Measurements from ENCODE around the gene PRSS23. TPM values are rescaled to one million over a fixed set of nuclear protein-coding genes. Genes with fewer than 3 reads are reported as not detected.

The PRSS23 gene
- total RNA-seq, 2 donors from 2014 or later = 2.4 to 3.3 TPM

DNA sequence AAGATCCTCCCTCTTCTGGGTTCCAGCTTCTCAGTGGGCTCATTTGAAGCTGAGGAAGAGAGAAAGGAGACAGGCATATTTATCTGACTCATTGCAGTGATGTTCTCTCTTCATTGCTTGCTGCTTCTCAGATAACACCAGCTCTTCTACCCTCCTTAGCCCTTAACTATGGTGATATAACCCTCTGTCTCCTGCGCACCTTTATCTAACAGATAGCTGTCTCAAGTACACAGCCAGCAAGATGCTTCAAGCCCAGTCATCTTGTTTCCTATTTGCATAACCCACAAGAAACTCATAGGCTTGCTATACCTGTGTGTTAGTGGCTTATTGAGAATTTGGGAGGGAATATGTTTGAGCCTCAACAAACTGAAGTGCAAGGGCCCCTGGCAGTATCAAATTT, 12.6 kb downstream of the PRSS23 start:
- no peaks in the 10 kb centered on the region for H3K9me3 ChIP-seq (ENCODE audit: control insufficient read depth, low read length)
- TF ChIP-seq, protein P1, sequence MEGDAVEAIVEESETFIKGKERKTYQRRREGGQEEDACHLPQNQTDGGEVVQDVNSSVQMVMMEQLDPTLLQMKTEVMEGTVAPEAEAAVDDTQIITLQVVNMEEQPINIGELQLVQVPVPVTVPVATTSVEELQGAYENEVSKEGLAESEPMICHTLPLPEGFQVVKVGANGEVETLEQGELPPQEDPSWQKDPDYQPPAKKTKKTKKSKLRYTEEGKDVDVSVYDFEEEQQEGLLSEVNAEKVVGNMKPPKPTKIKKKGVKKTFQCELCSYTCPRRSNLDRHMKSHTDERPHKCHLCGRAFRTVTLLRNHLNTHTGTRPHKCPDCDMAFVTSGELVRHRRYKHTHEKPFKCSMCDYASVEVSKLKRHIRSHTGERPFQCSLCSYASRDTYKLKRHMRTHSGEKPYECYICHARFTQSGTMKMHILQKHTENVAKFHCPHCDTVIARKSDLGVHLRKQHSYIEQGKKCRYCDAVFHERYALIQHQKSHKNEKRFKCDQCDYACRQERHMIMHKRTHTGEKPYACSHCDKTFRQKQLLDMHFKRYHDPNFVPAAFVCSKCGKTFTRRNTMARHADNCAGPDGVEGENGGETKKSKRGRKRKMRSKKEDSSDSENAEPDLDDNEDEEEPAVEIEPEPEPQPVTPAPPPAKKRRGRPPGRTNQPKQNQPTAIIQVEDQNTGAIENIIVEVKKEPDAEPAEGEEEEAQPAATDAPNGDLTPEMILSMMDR (conservative IDR thresholded peaks at IDR 0.05) = no peak
- peaks cover 12% of the 10 kb centered on the region for H3K4me1 ChIP-seq (ENCODE audit: control insufficient read depth, insufficient read depth, low read length)
- no peak overlapping the region for H3K27ac ChIP-seq (ENCODE audit: low read depth, low read length)
- no peaks in the 10 kb centered on the region for H3K36me3 Mint-ChIP-seq (ENCODE audit: low read depth)
- no peak for DNase-seq
- no peak overlapping the region for H3K27ac Mint-ChIP-seq
- no peaks in the 10 kb centered on the region for H3K36me3 ChIP-seq (ENCODE audit: control insufficient read depth, insufficient read depth, low read length)
- no peak overlapping the region for H3K9ac ChIP-seq (ENCODE audit: extremely low read depth, low read length, poor library complexity, severe bottlenecking)
- no peak overlapping the region for H3K4me3 ChIP-seq (ENCODE audit: low read length)
- peaks cover 70% of the 10 kb centered on the region for H3K27me3 Mint-ChIP-seq (ENCODE audit: insufficient read depth)
- peaks cover 11% of the 10 kb centered on the region for H3K27me3 ChIP-seq (ENCODE audit: control insufficient read depth, insufficient read depth, low read length, poor library complexity, severe bottlenecking)
- no peaks in the 10 kb centered on the region for H3K9me3 Mint-ChIP-seq
- WGBS, 2 experiments (ENCODE audit: insufficient coverage in 1 of 2, insufficient read length in 1 of 2) = 87 to 100% methylated on average over 1 of the region's 1 CpG
- H3K4me3 Mint-ChIP-seq = no peak overlapping the region
- peaks cover 10% of the 10 kb centered on the region for H3K4me1 Mint-ChIP-seq

DNA sequence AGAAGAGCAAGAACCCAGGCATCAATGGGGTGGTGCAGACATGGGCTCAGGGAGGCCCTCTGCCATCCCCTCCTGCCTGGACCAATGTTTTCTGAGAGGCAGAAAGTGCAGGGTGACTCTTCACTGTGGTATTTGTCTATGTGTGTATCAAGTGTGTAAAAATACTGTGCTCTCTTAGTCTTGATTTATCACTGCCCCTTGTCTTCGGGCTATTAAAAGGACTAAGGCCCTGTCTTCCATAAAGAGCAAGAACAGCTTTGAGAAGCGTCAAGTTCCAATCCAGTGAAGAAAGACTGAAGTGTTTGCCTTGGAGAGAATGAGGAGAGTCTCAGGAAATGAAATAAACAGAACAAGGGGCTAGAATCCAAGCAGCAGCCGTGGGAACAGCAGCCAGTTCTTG, 14.4 kb downstream of the PRSS23 start:
- peaks cover 56% of the 10 kb centered on the region for H3K27me3 Mint-ChIP-seq (ENCODE audit: insufficient read depth)
- H3K4me1 Mint-ChIP-seq = peaks cover 13% of the 10 kb centered on the region
- peaks cover 7% of the 10 kb centered on the region for H3K27me3 ChIP-seq (ENCODE audit: control insufficient read depth, insufficient read depth, low read length, poor library complexity, severe bottlenecking)
- no peak overlapping the region for H3K27ac Mint-ChIP-seq
- H3K27ac ChIP-seq (ENCODE audit: low read depth, low read length) = no peak overlapping the region
- no peak overlapping the region for H3K4me3 ChIP-seq (ENCODE audit: low read length)
- H3K4me3 Mint-ChIP-seq = no peak overlapping the region
- peaks cover 11% of the 10 kb centered on the region for H3K4me1 ChIP-seq (ENCODE audit: control insufficient read depth, insufficient read depth, low read length)
- no peak for DNase-seq
- WGBS, 2 experiments (ENCODE audit: insufficient coverage in 1 of 2, insufficient read length in 1 of 2) = 80 to 90% methylated on average over 2 to 3 of the region's 3 CpGs
- no peaks in the 10 kb centered on the region for H3K9me3 Mint-ChIP-seq
- no peaks in the 10 kb centered on the region for H3K36me3 ChIP-seq (ENCODE audit: control insufficient read depth, insufficient read depth, low read length)
- TF ChIP-seq, protein P1 (conservative IDR thresholded peaks at IDR 0.05) = no peak
- H3K36me3 Mint-ChIP-seq (ENCODE audit: low read depth) = no peaks in the 10 kb centered on the region
- H3K9ac ChIP-seq (ENCODE audit: extremely low read depth, low read length, poor library complexity, severe bottlenecking) = no peak overlapping the region
- H3K9me3 ChIP-seq (ENCODE audit: control insufficient read depth, low read length) = no peaks in the 10 kb centered on the region

DNA sequence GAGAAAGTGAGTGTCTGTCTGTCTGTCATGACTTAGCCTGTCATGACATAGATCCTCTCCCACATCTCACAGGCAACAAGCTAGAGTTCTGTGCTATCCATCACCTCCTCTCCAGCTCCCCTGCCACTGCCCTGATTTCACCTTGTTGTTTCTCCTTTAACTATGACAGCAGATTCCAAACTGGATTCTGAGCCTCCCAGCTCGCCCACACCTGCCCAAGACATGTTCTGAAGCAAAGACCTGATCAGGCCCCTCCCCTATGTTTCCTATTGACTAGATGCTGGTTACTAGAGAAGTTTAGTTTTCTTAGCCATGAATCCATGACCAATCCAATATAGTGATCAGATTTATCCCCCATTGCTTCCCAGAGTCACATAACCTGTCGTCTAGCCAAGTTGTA, 15.4 kb downstream of the PRSS23 start:
- DNase-seq = no peak
- H3K36me3 Mint-ChIP-seq (ENCODE audit: low read depth) = no peaks in the 10 kb centered on the region
- no peak overlapping the region for H3K9ac ChIP-seq (ENCODE audit: extremely low read depth, low read length, poor library complexity, severe bottlenecking)
- peaks cover 50% of the 10 kb centered on the region for H3K27me3 Mint-ChIP-seq (ENCODE audit: insufficient read depth)
- peaks cover 11% of the 10 kb centered on the region for H3K4me1 ChIP-seq (ENCODE audit: control insufficient read depth, insufficient read depth, low read length)
- no peak overlapping the region for H3K27ac Mint-ChIP-seq
- H3K27ac ChIP-seq (ENCODE audit: low read depth, low read length) = no peak overlapping the region
- 86 to 100% methylated on average over 1 to 2 of the region's 2 CpGs for WGBS, 2 experiments (ENCODE audit: insufficient coverage in 1 of 2, insufficient read length in 1 of 2)
- no peaks in the 10 kb centered on the region for H3K9me3 Mint-ChIP-seq
- no peak overlapping the region for H3K4me3 Mint-ChIP-seq
- H3K4me1 Mint-ChIP-seq = peaks cover 13% of the 10 kb centered on the region
- H3K27me3 ChIP-seq (ENCODE audit: control insufficient read depth, insufficient read depth, low read length, poor library complexity, severe bottlenecking) = peaks cover 7% of the 10 kb centered on the region
- no peaks in the 10 kb centered on the region for H3K36me3 ChIP-seq (ENCODE audit: control insufficient read depth, insufficient read depth, low read length)
- TF ChIP-seq, protein P1 (conservative IDR thresholded peaks at IDR 0.05) = no peak
- H3K9me3 ChIP-seq (ENCODE audit: control insufficient read depth, low read length) = no peaks in the 10 kb centered on the region
- no peak overlapping the region for H3K4me3 ChIP-seq (ENCODE audit: low read length)
